ENCODE data around the gene APEH. TPM values are rescaled to one million over a fixed set of nuclear protein-coding genes. Genes with fewer than 3 reads are reported as not detected.

The APEH gene
- total and polyA plus RNA-seq, 2 of the 4 experiments (the other 2 are of a cell fraction): 89.2 to 142 TPM

- TF ChIP-seq, protein P1, sequence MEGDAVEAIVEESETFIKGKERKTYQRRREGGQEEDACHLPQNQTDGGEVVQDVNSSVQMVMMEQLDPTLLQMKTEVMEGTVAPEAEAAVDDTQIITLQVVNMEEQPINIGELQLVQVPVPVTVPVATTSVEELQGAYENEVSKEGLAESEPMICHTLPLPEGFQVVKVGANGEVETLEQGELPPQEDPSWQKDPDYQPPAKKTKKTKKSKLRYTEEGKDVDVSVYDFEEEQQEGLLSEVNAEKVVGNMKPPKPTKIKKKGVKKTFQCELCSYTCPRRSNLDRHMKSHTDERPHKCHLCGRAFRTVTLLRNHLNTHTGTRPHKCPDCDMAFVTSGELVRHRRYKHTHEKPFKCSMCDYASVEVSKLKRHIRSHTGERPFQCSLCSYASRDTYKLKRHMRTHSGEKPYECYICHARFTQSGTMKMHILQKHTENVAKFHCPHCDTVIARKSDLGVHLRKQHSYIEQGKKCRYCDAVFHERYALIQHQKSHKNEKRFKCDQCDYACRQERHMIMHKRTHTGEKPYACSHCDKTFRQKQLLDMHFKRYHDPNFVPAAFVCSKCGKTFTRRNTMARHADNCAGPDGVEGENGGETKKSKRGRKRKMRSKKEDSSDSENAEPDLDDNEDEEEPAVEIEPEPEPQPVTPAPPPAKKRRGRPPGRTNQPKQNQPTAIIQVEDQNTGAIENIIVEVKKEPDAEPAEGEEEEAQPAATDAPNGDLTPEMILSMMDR (conservative IDR thresholded peaks at IDR 0.05; ENCODE audit: low read depth, low read length): peak; percentile 84
- TF ChIP-seq NFE2L2 (IDR thresholded peaks at IDR 0.05; ENCODE audit: low read depth, low read length): no peak
Observed at GRCh38 chr3:49671291-49672288, 2.6 kb upstream of the APEH start (continued).
